Bronchial smooth muscle cell (primary cell): ENCODE measurements around the gene PKN1. TPM values are rescaled to one million over a fixed set of nuclear protein-coding genes. Genes with fewer than 3 reads are reported as not detected.

Source experiments
- total RNA-seq: library from RNA; depleted of rRNA; stranded (reverse); fragments of >200 nt; gene quantifications from 2 replicates; pipeline ENCODE4 v1.2.1, GENCODE V29; 2014

Gene PKN1
- total RNA-seq: 149 and 156 TPM in 2 replicates

DNA sequence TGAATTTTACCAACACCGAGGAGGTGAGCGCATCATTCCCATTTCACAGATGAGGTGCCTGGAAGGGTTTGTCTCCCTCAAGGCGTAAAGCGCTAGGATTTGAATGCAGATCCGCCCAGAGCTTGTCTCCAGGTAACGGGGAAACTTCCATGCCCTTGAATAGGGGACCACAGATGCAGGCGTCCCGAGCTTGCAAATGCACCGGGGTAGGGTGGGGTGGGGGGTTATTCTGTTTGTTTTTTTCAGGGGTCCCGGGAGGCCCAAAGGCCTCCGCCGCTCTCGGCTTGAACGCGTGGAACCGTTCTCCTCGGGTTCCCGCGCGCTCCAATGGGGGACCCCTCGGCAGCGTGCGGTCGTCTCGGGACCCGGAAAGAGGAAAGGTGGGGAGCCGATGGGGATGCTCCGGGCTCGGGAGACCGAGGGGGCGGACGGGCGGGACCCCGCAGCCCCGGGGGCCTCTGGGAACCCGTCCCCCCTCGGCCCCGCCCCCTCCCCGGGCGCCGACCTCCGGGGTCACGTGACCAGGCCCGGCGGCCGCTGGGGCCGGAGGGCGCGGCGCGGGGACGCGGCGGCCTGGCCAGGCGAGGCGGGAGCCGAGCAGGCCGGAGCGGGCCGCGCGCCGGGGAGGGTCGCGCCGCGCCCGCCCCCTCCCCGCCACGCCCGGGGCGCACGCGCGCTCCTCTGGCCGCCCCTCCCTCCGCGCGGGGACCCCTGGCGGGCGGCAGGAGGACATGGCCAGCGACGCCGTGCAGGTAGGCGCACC lies at the start of gene PKN1:
TSS of gene PKN1 (plus strand) at position 516 of the 763 bp plus-strand sequence. CDS start at position 732, 216 bp downstream.

DNA sequence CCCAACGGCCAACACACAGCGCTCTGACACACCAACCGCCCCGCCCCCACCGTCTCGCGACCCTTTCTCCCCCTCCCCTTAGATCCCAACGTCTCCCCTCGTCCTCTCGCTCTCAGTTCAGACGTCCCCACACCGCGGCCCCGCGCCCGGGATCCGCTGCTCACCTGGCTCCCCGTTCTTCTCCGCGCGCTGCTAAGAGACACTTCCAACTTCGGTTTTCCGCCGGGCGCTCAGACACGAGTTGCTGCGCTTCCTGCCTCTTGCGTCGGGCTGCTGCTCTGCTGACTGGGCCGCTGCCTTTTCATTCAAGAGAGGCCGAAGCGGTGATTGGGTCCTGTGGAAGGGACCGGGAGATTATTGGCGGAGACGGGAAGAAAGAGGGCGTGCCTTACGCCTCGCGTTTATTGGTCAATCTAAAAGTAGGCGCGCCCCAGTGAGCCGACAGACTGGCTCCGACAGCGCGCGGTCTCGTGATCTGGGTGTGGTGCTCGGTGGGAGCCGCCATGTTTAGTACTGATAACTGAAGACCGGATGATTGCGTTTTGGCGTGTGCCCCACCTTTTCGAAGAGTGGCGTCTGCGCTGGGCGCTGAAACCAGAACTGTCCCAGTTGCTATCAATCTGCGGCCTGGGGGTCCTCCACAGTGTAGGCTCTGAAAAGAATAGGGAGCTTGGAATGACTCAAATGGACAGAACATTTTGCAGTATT lies 13.8 kb upstream of the PKN1 start, which contains the start of gene DDX39A:
TSS of gene DDX39A (minus strand) at position 236 of the 708 bp plus-strand sequence. CDS start 6,121 bp downstream, outside the sequence.

DNA sequence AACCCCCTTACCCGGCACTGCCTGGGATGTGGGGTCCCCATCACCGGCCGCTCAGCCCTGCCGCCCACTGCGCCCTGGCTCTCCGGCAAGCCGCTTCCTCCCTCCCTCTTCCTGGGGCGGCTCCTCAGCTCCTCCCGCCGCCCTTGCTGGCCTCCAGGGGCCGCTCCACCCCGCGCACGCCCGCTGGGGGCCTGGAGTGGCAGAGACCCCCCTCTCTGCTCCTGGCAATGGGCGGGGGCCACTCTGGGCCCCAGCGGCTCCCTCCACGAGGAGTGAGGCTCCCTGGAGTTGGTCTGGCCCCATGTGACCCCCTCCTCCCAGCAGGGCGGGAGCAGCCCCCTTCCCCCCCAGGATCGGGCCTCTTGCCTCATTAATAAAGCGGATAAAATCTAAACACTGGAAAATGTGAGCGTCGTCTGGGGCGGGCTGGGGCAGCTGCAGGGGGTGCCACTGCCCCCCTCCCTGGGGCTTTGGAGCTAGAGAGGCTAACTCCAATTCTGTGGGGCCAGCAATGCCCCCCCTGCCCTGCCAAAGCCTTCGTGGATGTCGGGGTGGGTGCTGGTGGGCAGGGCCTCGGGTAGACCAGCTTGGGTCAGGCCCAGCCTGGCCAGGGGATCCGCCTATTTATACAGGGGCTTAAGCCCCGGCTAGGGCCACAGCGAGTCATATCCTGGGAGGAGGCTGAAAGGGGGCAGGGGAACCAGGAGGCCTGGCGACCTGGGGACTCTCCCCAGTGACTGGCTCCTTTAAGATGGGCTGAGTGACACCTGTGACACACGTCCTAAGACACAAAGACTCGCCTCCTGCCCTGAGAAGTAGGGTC lies 42.4 kb downstream of the PKN1 start, which contains the start of gene PTGER1:
TSS of gene PTGER1 (minus strand) at position 104 of the 823 bp plus-strand sequence. CDS start 1,034 bp downstream, outside the sequence.

DNA sequence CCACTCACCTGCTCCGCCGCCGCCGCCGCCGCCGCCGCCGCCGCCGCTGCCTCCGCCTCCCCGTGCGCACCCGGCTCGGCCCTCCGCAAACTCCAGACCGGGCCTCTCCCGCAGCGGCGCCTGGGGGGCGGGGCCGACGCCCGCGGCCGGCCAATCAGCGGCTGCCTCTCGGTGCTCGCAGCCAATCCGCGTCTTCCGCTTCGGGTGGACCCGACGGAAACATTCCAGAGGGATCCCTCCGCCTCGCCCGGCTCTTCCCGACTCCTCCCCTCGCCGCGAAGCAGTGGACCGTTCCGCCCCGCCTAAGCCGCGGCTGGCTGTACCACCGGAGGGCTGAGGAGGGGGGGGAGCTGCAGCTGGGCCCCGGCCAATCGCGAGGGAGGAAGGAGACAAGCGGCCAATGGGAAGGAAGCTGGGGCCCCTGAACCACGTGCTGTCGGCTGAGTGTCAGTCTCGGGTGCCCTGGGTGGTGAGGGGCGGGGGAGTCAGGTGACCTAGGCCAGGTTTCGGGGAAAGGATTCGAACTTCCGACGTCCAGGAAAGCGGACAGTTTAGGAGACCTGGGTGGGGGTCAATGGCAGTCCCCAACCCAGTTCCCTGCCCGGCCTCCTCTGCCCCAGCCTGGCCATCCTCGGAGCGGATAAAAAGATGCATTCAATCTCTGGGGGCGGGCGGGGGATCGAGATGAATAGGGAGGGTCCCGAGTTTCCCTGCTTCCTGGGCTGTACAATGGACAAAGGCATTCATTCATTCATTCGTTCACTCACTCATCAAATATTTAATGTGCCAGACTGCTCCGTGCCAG lies 63.1 kb downstream of the PKN1 start, which contains the start of gene GIPC1:
TSS of gene GIPC1 (minus strand) at position 99 of the 805 bp plus-strand sequence. CDS start 13,151 bp downstream, outside the sequence.

DNA sequence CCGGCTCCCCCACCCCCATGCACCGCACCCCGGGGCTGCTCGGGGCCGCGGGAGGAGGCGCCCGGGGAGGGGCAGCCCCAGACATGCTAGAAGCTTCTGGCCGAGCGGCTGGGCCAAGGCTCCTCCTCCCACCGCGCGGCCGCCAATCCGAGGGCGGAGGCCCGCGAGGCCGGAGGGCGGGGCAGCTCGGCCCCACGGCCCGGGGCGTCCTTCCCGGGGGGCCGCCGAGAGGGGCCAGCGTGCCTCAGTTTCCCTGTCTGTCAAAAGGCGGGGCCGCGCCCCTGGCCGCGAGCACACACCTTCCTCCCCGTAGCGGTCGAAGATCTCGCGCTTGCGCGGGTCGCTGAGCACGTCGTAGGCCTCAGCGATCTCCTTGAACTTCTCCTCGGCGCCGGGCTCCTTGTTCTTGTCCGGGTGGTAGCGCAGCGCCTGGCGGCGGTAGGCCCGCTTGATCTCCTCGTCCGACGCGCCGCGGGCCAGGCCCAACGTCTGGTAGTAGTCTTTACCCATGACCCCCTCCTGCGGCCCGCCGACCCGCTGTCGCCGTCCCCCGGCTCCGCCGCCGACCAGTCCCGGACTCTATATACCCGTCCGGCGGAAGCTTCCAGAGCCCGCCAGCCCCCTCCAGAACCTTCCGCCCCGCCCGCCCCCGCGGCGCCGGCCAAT lies 84.9 kb downstream of the PKN1 start, which contains the start of gene DNAJB1:
TSS of gene DNAJB1 (minus strand) at position 558 of the 666 bp plus-strand sequence. CDS start at position 510, 48 bp downstream.

Other genes starting within 250 kb of the PKN1 start
- 2.0 and 3.8 TPM in 2 replicates for gene ADGRL1, start 227.1 kb upstream of the PKN1 start, total RNA-seq
- 6.9 and 7.9 TPM in 2 replicates for gene ADGRE5, start 51.9 kb upstream of the PKN1 start, total RNA-seq
- 30.2 and 32.0 TPM in 2 replicates for gene DDX39A, start 14.0 kb upstream of the PKN1 start, total RNA-seq
- gene PTGER1, start 42.0 kb downstream of the PKN1 start, total RNA-seq: 3.8 and 6.6 TPM in 2 replicates
- 90.6 and 123 TPM in 2 replicates for gene GIPC1, start 62.8 kb downstream of the PKN1 start, total RNA-seq
- 52.8 and 63.5 TPM in 2 replicates for gene DNAJB1, start 85.1 kb downstream of the PKN1 start, total RNA-seq
- 24.0 and 33.9 TPM in 2 replicates for gene TECR, start 96.3 kb downstream of the PKN1 start, total RNA-seq
- gene NDUFB7, start 138.8 kb downstream of the PKN1 start, total RNA-seq: 247 and 389 TPM in 2 replicates
- 0.09 and 0.16 TPM in 2 replicates for gene CLEC17A, start 149.8 kb downstream of the PKN1 start, total RNA-seq
- not detected in 2 replicates for gene ADGRE3, start 241.5 kb downstream of the PKN1 start, total RNA-seq